ENCODE measurements around the gene ZNF44.
A peak's percentile ranks its signal among the peaks of the same experiment; 100 is the strongest.
"Not testable (repeated sequence)": the region's sequence is repeated elsewhere in the genome, so short reads cannot be mapped to it uniquely, and the experiment has no call there.

ZNF44 gene

GRCh38 chr19:12294249-12295158 is at the start of gene ZNF44:
TSS of gene ZNF44 (minus strand) at chr19:12294883. CDS start at chr19:12294694, 189 bp downstream.
- DNase-seq, result peak; percentile 98

DNA sequence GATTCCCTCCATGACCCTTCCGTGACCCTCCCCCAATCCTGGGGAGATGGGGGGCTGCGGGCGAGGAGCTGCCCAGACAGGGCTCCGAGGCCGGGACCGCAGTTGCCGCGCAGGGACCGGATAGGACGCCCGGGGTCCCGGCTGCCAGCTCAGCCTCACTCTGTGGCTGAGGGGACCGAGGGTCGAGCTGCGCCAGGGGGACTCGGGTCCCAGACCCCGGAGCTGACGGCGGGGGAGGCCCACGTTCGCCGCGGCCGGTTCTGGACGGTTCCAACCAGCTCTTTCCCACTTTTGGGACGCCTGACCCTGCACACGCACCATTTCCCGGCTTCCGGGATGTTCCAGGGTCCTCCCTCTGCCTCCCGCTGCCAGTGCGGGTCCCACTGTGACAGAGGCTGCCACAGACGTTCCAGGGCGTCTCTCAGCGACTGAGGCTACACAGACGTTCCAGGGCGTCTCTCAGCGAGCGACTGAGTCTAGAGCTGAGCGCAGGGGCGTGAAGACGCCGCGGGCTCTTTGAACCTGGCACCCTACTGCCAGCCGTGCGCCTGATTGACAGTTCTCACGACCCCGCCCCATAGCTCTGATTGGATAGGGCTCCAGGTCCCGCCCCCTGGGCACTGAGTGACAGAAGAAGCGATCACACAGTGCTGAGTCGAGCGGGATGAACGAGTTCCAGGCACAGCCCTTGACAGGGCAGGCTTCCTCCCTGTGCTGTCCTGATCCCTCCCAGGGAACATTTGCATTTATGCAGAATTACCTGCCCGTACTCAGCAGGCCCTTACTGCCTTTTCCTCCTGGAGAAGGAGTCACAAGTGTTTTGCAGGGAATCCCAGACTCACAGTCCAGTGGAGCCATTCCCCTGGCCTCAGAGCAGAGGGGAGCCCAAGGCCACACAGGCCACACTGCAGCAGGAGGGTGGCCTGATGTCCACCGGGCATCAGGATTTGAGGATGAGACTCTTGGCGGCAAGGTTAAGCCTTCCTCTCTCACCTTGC is 38.8 kb upstream of the ZNF44 start, which contains the start of gene ZNF563:
Gene ZNF563 (minus strand): TSS at position 472 of the 998 bp plus-strand sequence. CDS start 151 bp downstream, at position 321.
- DNase-seq, result peak; percentile 96

DNA sequence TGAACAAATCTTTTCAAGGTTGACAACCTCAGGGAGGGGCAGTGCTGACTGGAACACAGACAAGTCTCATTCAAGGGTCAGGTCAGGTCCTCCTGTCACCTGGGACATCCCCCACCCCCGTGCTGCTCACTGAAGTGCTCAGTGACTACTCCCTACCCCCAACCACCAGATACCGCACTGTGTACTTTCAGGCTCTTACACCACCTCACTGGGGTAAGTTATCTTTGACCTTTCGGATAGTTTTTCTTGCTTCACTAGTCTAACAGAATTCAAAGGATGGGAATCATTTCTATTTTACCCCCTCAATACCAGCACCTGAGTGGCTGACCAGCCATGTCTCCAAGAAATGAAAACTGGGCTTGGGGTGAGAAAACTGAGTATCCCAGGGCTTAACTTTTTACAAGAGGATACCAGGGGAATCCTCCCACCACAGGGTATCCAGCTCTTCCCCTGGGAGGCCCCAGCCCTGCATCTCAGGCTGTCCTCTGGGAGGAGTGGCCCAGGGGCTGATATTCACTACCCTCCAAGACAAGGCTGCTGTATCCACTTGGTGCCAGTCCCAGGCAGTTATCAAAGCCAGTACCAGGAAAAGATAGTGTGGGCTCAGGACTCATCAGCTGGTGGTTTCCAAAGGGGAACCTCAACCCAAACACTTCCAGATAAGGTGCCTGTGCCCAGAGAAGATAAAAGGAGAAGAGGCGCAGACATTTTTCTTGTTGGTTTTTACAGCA is 36.7 kb upstream of the ZNF44 start:
- peak; percentile 12 for DNase-seq

DNA sequence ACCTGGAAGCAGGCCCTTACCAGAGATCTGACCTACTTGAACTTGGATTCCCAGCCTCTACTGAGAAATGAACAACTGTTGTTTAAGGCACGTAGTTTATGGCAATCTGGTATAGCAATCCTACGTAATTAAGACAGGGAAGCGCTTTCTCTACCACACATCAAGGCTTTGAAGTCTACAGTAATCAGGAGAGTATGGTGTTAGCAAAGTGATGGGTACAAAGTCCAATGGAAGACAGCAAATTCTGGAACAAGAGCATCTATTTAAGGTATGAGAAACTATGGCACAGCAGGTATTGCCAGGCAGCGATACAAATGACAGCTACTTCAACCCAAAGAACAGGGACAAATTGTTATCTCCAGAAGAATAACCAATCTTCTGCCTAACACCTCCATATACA is 35.7 kb upstream of the ZNF44 start:
- no peak for DNase-seq

DNA sequence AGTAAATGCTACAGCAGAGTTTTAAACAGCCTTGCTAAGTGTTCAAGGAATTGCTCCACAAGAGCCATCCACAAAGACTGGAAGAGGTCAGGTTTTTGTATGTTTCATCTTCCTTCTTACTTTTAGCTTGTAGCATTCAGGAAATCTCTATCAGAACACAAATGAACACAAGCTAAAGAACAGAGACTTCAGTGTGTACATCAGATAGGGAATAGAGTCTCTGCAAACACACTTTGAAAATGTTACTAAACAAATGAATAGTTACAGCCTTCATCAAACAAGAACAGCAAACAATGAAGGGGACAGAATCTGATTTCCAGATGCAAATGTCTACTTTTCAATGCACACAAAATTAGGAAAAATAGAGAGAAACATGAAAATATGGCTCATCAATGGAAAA is 31.0 kb upstream of the ZNF44 start:
- DNase-seq, result no peak

DNA sequence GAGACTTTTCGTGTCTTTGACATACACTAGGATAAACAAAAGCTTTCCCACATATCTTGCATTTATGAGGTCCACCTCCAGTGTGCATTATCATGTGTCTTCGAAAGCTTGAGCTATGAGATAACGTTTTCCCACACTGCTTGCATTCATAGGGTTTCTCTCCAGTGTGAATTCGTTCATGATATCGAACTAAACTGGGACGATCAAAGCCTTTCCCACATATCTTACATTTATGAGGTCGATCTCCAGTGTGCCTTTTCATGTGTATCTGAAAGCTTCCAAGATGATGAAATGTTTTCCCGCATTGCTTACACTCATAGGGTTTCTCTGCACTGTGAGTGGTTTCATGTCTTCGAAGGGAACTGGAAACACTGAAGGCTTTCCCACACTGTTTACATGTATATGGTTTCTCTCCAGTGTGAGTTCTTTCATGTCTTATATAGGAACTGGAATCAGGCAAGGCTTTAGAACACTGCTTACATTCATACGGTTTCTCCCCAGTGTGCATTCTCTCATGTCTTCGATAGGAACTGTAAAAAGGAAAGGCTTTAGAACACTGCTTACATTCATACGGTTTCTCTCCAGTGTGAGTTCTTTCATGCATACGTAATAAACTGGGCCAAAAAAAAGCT is 24.2 kb upstream of the ZNF44 start:
- no peak for DNase-seq

DNA sequence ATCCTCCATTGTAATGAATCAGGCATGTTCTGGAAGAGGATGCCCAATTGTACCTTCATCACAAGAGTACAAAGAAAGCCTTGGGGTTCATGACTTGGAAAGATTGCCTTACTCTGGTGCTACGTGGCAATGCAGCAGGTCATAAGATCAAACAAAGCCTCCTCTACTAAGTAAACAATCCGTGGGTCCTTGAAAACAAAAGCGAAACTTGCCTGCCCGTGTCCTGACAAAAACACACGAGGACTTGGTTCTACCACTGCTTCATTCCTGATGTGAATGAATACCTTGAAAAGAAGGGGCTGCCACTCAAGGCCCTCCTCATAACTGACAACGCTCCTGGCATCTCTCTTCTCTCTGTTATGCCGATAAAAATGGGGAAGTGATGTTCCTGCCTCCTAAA is 19.9 kb upstream of the ZNF44 start:
- DNase-seq, result no peak

DNA sequence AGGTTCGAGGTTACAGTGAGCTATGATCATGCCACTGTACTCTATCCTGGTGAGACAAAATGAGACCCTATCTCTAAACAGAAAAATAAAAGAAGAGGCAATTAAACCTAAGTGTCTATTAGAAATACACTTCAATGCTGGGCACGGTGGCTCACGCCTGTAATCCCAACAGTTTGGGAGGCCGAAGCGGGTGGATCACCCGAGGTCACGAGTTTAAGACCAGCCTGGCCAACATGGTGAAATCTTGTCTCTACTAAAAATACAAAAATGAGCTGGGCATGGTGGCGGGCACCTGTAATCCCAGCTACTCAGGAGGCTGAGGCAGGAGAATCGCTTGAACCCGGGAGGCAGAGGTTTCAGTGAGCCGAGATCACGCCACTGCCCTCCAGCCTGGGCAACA is 14.2 kb upstream of the ZNF44 start:
- DNase-seq, result not testable (repeated sequence)

GRCh38 chr19:12295191-12295590 is 508 bp upstream of the ZNF44 start:
- no peak for DNase-seq

- DNase-seq, result peak; percentile 72
Observed at GRCh38 chr19:12293777-12294248, 870 bp downstream of the ZNF44 start.

- DNase-seq, result no peak
Observed at GRCh38 chr19:12289790-12290065, 5.0 kb downstream of the ZNF44 start.

- DNase-seq, result no peak
Observed at GRCh38 chr19:12287958-12288500, 6.7 kb downstream of the ZNF44 start.

DNA sequence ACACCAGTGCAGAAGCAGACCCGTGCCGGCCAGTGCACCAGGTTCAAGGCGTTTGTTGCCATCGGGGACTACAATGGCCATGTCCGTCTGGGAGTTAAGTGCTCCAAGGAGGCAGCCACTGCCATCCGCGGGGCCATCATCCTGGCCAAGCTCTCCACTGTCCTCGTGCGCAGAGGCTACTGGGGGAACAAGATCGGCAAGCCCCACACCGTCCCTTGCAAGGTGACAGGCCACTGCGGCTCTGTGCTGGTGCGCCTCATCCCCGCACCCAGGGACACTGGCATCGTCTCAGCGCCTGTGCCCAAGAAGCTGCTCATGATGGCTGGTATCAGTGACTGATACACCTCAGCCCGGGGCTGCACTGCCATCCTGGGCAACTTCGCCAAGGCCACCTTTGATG is 10.1 kb downstream of the ZNF44 start:
- no peak for DNase-seq

DNA sequence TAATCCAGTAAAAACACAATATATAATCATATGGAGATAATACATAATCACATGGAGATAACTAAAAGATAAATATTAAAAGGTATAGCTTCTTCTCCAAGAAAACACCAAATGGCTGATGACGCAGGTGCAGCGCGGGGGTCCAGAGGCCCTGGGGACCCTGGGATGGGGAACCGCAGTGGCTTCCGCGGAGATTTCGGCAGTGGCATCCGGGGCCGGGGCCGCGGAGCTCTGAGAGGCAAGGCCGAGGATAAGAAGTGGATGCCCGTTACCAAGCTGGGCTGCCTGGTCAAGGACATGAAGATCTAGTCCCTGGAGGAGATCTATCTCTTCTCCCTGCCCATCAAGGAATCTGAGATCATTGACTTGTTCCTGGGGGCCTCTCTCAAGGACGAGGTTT is 10.5 kb downstream of the ZNF44 start:
- DNase-seq, result no peak

DNA sequence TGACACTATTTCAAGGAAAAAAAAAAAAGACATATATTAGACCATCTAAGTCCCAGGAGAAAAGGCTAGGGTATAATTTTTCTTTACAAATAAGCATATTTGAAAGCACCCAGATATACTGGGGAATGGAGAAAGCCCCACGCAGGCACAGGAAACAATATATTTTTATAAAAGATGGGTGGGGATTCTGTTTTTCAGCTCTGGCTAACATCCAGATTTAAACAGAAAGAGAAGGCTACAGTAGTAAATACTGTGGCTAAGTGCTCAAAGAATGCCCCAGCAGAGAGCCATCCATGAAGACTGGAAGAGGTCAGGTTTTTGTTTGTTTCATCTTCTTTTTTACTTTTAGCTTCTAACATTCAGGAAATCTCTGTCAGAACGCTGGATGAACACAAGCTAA is 16.0 kb downstream of the ZNF44 start:
- DNase-seq, result no peak

DNA sequence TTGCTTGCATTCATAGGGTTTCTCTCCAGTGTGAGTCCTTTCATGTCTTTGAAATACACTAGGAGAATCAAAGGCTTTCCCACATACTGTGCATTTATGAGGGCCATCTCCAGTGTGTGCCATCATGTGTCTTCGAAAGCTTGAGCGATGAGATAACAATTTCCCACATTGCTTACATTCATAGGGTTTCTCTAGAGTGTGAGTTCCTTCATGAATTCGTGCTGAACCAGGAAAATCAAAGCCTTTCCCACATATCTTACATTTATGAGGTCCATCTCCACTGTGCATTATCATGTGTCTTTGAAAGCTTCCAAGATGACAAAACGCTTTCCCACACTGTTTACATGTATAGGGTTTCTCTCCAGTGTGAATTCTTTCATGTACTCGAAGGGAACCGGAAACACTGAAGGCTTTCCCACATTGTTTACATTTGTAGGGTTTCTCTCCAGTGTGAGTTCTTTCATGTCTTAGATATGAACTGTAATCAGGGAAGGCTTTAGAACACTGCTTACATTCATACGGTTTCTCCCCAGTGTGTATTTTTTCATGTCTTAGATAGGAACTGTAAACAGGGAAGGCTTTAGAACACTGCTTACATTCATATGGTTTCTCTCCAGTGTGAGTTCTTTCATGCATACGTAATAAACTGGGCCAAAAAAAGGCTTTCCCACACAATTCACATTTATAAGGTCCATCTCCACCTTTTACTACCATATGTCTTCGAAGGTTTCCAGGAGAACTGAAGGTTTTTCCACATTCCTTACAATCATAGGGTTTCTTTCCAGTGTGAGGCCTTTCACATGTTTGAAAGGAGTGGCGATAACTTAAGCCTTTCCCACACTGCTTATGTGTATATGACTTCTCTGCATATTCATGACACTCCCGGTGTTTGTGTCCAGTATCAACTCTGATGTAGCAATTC is 21.4 kb downstream of the ZNF44 start:
- no peak for DNase-seq

- no peak for DNase-seq
Observed at GRCh38 chr19:12272386-12272785, 22.3 kb downstream of the ZNF44 start.

GRCh38 chr19:12270854-12271253 is 23.8 kb downstream of the ZNF44 start:
- DNase-seq, result no peak

GRCh38 chr19:12265921-12266704 is 28.6 kb downstream of the ZNF44 start:
- DNase-seq, result no peak

GRCh38 chr19:12261554-12261953 is 33.1 kb downstream of the ZNF44 start:
- DNase-seq, result no peak
